PC-3 (cell line): Measurements from ENCODE around the gene RAB3IP. TPM values are rescaled to one million over a fixed set of nuclear protein-coding genes. Genes with fewer than 3 reads are reported as not detected.

Experiments
- ATAC-seq: fragments of 200-7000 bp; cut with Tn5 transposase; 2 replicates; pipeline ENCODE4 v1.9.1; 2020; ENCODE audit warnings: mild to moderate bottlenecking, moderate library complexity
- BruUV-seq: library from RNA; stranded (reverse); fragments of 400-500 nt; replicated peaks from 2 replicates; lab custom pipeline; 2021; lab: Mats Ljungman, UMichigan
- CTCF ChIA-PET: fragments of 300-600 bp; sonication (Branson Sonifier 250); formaldehyde crosslinking; loops from one replicate; lab custom pipeline; 2022; ENCODE audit warnings: antibody characterized with exemption; lab: Charles Lee
- POLR2A ChIA-PET: fragments of 300-600 bp; sonication (Branson Sonifier 250); formaldehyde crosslinking; loops from one replicate; lab custom pipeline; 2022; ENCODE audit warnings: antibody characterized with exemption; ENCODE audit not compliant: unreplicated experiment; lab: Charles Lee
- DNase-seq: peaks from one replicate; pipeline ENCODE4 v3.0.0-alpha.2; 2015
- H2AFZ ChIP-seq: fragments of 300-600 bp; sonication (generic); 2 replicates; pipeline ENCODE4 v1.6.0; 2016; ENCODE audit warnings: antibody characterized with exemption, low read length
- H3F3A ChIP-seq: fragments of 300-600 bp; sonication (generic); one replicate; pipeline ENCODE4 v1.6.0; 2017; ENCODE audit warnings: antibody characterized with exemption, low read length, control low read depth, mild to moderate bottlenecking; ENCODE audit not compliant: unreplicated experiment
- H3K27ac ChIP-seq: fragments of 300-600 bp; sonication (generic); 2 replicates; pipeline ENCODE4 v1.5.1; 2016; ENCODE audit warnings: mild to moderate bottlenecking, low read length
- H3K27me3 ChIP-seq: fragments of 300-600 bp; sonication (generic); 2 replicates; pipeline ENCODE4 v1.6.1; 2016; ENCODE audit warnings: low read length, mixed read lengths
- H3K36me3 ChIP-seq: fragments of 300-600 bp; sonication (generic); 2 replicates; pipeline ENCODE4 v1.6.1; 2016; ENCODE audit warnings: low read depth, mixed run types, low read length, mixed read lengths
- H3K4me1 ChIP-seq: fragments of 300-600 bp; sonication (generic); 2 replicates; pipeline ENCODE4 v1.5.1; 2016; ENCODE audit warnings: low read length; ENCODE audit not compliant: insufficient read depth
- H3K4me2 ChIP-seq: fragments of 300-600 bp; sonication (generic); 2 replicates; pipeline ENCODE4 v1.6.0; 2016; ENCODE audit warnings: low read length
- H3K4me3 ChIP-seq: fragments of 300-600 bp; sonication (generic); 2 replicates; pipeline ENCODE4 v1.5.1; 2016; ENCODE audit warnings: mild to moderate bottlenecking, low read length, mixed read lengths
- H3K79me2 ChIP-seq: fragments of 300-600 bp; sonication (generic); 2 replicates; pipeline ENCODE4 v1.6.1; 2017; ENCODE audit warnings: low read length, mixed read lengths
- H3K9ac ChIP-seq: fragments of 300-600 bp; sonication (generic); 2 replicates; pipeline ENCODE4 v1.6.0; 2016; ENCODE audit warnings: mild to moderate bottlenecking, low read length
- H3K9me2 ChIP-seq: fragments of 300-600 bp; sonication (generic); replicated peaks from 2 replicates; pipeline ENCODE4 v1.6.1; 2016; ENCODE audit warnings: mixed run types, low read length, mixed read lengths
- H3K9me3 ChIP-seq: fragments of 300-600 bp; sonication (generic); 2 replicates; pipeline ENCODE4 v1.6.1; 2016; ENCODE audit warnings: low read length, mixed read lengths
- H4K20me1 ChIP-seq: fragments of 300-600 bp; sonication (generic); 2 replicates; pipeline ENCODE4 v1.6.1; 2016; ENCODE audit warnings: low read length, mixed read lengths
- CTCF ChIP-seq: fragments of 300-600 bp; sonication (generic); conservative IDR thresholded peaks from 2 replicates; pipeline ENCODE4 v1.5.1; 2017; ENCODE audit warnings: antibody characterized with exemption, low read depth, mild to moderate bottlenecking, low read length
- EZH2 ChIP-seq: fragments of 300-600 bp; sonication (generic); IDR thresholded peaks from one replicate; pipeline ENCODE4 v1.6.1; 2017; ENCODE audit warnings: antibody characterized with exemption, mild to moderate bottlenecking, low read length; ENCODE audit not compliant: unreplicated experiment
- EZH2phosphoT487 ChIP-seq: fragments of 300-600 bp; sonication (generic); IDR thresholded peaks from 2 replicates; pipeline ENCODE4 v1.6.1; 2018; ENCODE audit warnings: mild to moderate bottlenecking, antibody characterized with exemption, low read length, borderline replicate concordance
- intact Hi-C: fragments of 100-400 bp; cut with micrococcal nuclease; formaldehyde crosslinking; loops from 2 replicates; pipeline ENCODE4 v1.9.0; 2023
- total RNA-seq: library from RNA; depleted of rRNA; stranded (reverse); fragments of >200 nt; gene quantifications from 2 replicates; pipeline ENCODE4 v1.2.3, GENCODE V29; 2014

The RAB3IP gene
- total RNA-seq, 1 experiment from 2014 or later, result 28.6 TPM

GRCh38 chr12:69824028-69824427 lies 85.4 kb downstream of the RAB3IP start:
- H3K4me1 ChIP-seq, result peaks cover 14% of the 10 kb centered on the region
- ATAC-seq (no peak), DNase-seq (no peak)
- ChIA-PET CTCF (no interaction called here), POLR2A (no interaction called here)
- no peak for TF ChIP-seq EZH2phosphoT487
- no peak for TF ChIP-seq EZH2
- TF ChIP-seq CTCF, result no peak
- no TSS peak for BruUV-seq
- no peak overlapping the region for H2AFZ ChIP-seq
- intact Hi-C loops, result no loop called here
- no peaks in the 10 kb centered on the region for H3K79me2 ChIP-seq
- H3K27me3 ChIP-seq, result peaks cover 5% of the 10 kb centered on the region; the same call in 1 of the 2 replicates
- no peak overlapping the region for H3K4me3 ChIP-seq
- H3K27ac ChIP-seq, result no peak overlapping the region
- no peaks in the 10 kb centered on the region for H3K9me2 ChIP-seq
- no peak overlapping the region for H3K4me2 ChIP-seq
- no peaks in the 10 kb centered on the region for H4K20me1 ChIP-seq
- H3K9me3 ChIP-seq, result no peaks in the 10 kb centered on the region
- no peaks in the 10 kb centered on the region for H3F3A ChIP-seq
- H3K9ac ChIP-seq, result no peak overlapping the region
- no peaks in the 10 kb centered on the region for H3K36me3 ChIP-seq

GRCh38 chr12:69824966-69825560 lies 86.4 kb downstream of the RAB3IP start, which contains the start of gene MYRFL:
TSS of gene MYRFL (plus strand) at chr12:69825227. CDS start at chr12:69825518, 291 bp downstream.
- Histone ChIP-seq H3K9me3 (no peaks in the 10 kb centered on the region), H2AFZ (no peak within 1 kb of the TSS), H3K27ac (no peak within 1 kb of the TSS), H3F3A (no peaks in the 10 kb centered on the region), H3K4me3 (no peak within 1 kb of the TSS), H3K36me3 (no peaks in the 10 kb centered on the region), H3K4me1 (peaks cover 14% of the 10 kb centered on the region), H3K27me3 (peaks cover 5% of the 10 kb centered on the region; the same call in 1 of the 2 replicates), H3K9ac (no peak within 1 kb of the TSS), H3K4me2 (no peak within 1 kb of the TSS), H3K79me2 (no peaks in the 10 kb centered on the region), H4K20me1 (no peaks in the 10 kb centered on the region), H3K9me2 (no peaks in the 10 kb centered on the region)
- ChIA-PET CTCF (no interaction called here), POLR2A (no interaction called here)
- BruUV-seq, result no TSS peak
- intact Hi-C loops, result no loop called here
- ATAC-seq (no peak), DNase-seq (no peak)
- TF ChIP-seq EZH2 (no peak), CTCF (no peak), EZH2phosphoT487 (no peak)

- H3K9ac ChIP-seq, result no peak overlapping the region
- POLR2A ChIA-PET, result no interaction called here
- ATAC-seq, result no peak
- H3F3A ChIP-seq, result no peaks in the 10 kb centered on the region
- no peaks in the 10 kb centered on the region for H4K20me1 ChIP-seq
- no peaks in the 10 kb centered on the region for H3K79me2 ChIP-seq
- BruUV-seq, result no TSS peak
- no peak overlapping the region for H3K27ac ChIP-seq
- TF ChIP-seq EZH2 (no peak), EZH2phosphoT487 (no peak), CTCF (no peak)
- no peaks in the 10 kb centered on the region for H3K9me2 ChIP-seq
- no peaks in the 10 kb centered on the region for H3K4me1 ChIP-seq
- H3K9me3 ChIP-seq, result no peaks in the 10 kb centered on the region
- CTCF ChIA-PET, result no interaction called here
- peaks cover 5% of the 10 kb centered on the region; the same call in 1 of the 2 replicates for H3K27me3 ChIP-seq
- intact Hi-C loops, result no loop called here
- no peak overlapping the region for H3K4me2 ChIP-seq
- H3K4me3 ChIP-seq, result no peak overlapping the region
- DNase-seq, result no peak
- no peak overlapping the region for H2AFZ ChIP-seq
- H3K36me3 ChIP-seq, result no peaks in the 10 kb centered on the region
These were observed 90.2 kb downstream of the RAB3IP start for GRCh38 chr12:69828897-69829296.
